Stimulated activated CD4-positive, alpha-beta T cell treated with anti-CD3 and anti-CD28 coated beads, TNF-alpha, amount 100 ng/mL, for 1 hour (primary cell): ENCODE results near the gene ZDHHC17.
"Not testable (repeated sequence)": the region's sequence is repeated elsewhere in the genome, so short reads cannot be mapped to it uniquely, and the experiment has no call there.

ENCODE experiments used
- DNase-seq, 3 donors: peaks; one replicate each; pipeline ENCODE4 v3.0.0-alpha.2; 2020; ENCODE audit warnings: low read depth in 3 of 3, low spot score in 1 of 3

ZDHHC17 gene

GRCh38 chr12:76763746-76764675 lies at the start of gene ZDHHC17:
Gene ZDHHC17, plus strand, starts transcription at chr12:76764115. Its CDS starts 122 bp downstream, at chr12:76764237.
- DNase-seq: peak; percentile 70 to 91 (median 88)

GRCh38 chr12:76714415-76714814 lies 49.5 kb upstream of the ZDHHC17 start:
- no peak for DNase-seq

GRCh38 chr12:76714861-76715260 lies 49.1 kb upstream of the ZDHHC17 start:
- no peak for DNase-seq

- no peak for DNase-seq
Measured at GRCh38 chr12:76715332-76715731, 48.6 kb upstream of the ZDHHC17 start.

GRCh38 chr12:76717314-76717713 lies 46.6 kb upstream of the ZDHHC17 start:
- no peak for DNase-seq

- DNase-seq: no peak
Measured at GRCh38 chr12:76719171-76720041, 44.5 kb upstream of the ZDHHC17 start.

- DNase-seq: no peak
Measured at GRCh38 chr12:76720068-76720467, 43.8 kb upstream of the ZDHHC17 start.

- no peak for DNase-seq
Measured at GRCh38 chr12:76726626-76727025, 37.3 kb upstream of the ZDHHC17 start.

- not testable (repeated sequence) for DNase-seq
Measured at GRCh38 chr12:76732188-76732587, 31.7 kb upstream of the ZDHHC17 start.

GRCh38 chr12:76737689-76738088 lies 26.2 kb upstream of the ZDHHC17 start:
- DNase-seq: not testable (repeated sequence)

GRCh38 chr12:76738824-76739579 lies 24.9 kb upstream of the ZDHHC17 start:
- DNase-seq: no peak

- DNase-seq: no peak
Measured at GRCh38 chr12:76739896-76740295, 24.0 kb upstream of the ZDHHC17 start.

- DNase-seq: no peak
Measured at GRCh38 chr12:76740501-76740900, 23.4 kb upstream of the ZDHHC17 start.

- DNase-seq: no peak
Measured at GRCh38 chr12:76745343-76745742, 18.6 kb upstream of the ZDHHC17 start.

GRCh38 chr12:76746516-76746915 lies 17.4 kb upstream of the ZDHHC17 start:
- no peak for DNase-seq

GRCh38 chr12:76747245-76747644 lies 16.7 kb upstream of the ZDHHC17 start:
- no peak for DNase-seq

- DNase-seq: no peak
Measured at GRCh38 chr12:76755829-76756379, 8.0 kb upstream of the ZDHHC17 start.

GRCh38 chr12:76757694-76758093 lies 6.2 kb upstream of the ZDHHC17 start:
- no peak for DNase-seq

GRCh38 chr12:76762601-76762980 lies 1.3 kb upstream of the ZDHHC17 start:
- no peak for DNase-seq

GRCh38 chr12:76764856-76765255 lies 941 bp downstream of the ZDHHC17 start:
- DNase-seq: no peak

- DNase-seq: no peak
Measured at GRCh38 chr12:76765598-76765997, 1.7 kb downstream of the ZDHHC17 start.
